HepG2 (cell line): Measurements from ENCODE around the gene CISD2. TPM values are rescaled to one million over a fixed set of nuclear protein-coding genes. Genes with fewer than 3 reads are reported as not detected.

Source experiments
- ATAC-seq: fragments of 200-7000 bp; cut with Tn5 transposase; 3 replicates; pipeline ENCODE4 v1.9.1; 2020; ENCODE audit warnings: mild to moderate bottlenecking, moderate library complexity
- BruUV-seq: library from RNA; stranded (reverse); fragments of 400-500 nt; replicated peaks from 2 replicates; lab custom pipeline; 2021; lab: Mats Ljungman, UMichigan
- CTCF ChIA-PET: fragments of 300-600 bp; formaldehyde crosslinking; extraction: SDS; loops from one replicate; lab custom pipeline; 2021; ENCODE audit warnings: low total read pairs, inconsistent platforms, low intra/inter-chr PET ratio; lab: Yijun Ruan, JAX
- POLR2A ChIA-PET: fragments of 350-600 bp; sonication (Branson Sonifier 250); formaldehyde crosslinking; loops from one replicate; lab custom pipeline; 2020; ENCODE audit warnings: antibody characterized with exemption, inconsistent platforms; lab: Yijun Ruan, JAX
- DNase-seq: peaks from one replicate; pipeline ENCODE4 v3.0.0-alpha.2; 2015; ENCODE audit warnings: low spot score
- FAIRE-seq: peaks from 3 replicates; lab custom pipeline; 2011; peaks lifted over from hg19 to GRCh38; lab: Jason Lieb, UNC
- H2AFZ ChIP-seq: one replicate; pipeline ENCODE4 v1.6.1; 2011; ENCODE audit warnings: low read length, inconsistent platforms
- H3K27ac ChIP-seq: fragments of 300-600 bp; 3 replicates; pipeline ENCODE4 v1.8.0; 2011; ENCODE audit warnings: mixed run types, mild to moderate bottlenecking, mixed read lengths, low read length, inconsistent platforms; ENCODE audit not compliant: insufficient read depth; ENCODE audit errors: extremely low read length
- H3K27me3 ChIP-seq, 2 experiments: fragments of 200-600 bp in 1 of 2; 2 replicates in 1 of 2; 3 replicates in 1 of 2; pipeline versions ENCODE4 v1.6.0 to v1.8.0; 2011; ENCODE audit warnings: low read length in 2 of 2, mild to moderate bottlenecking in 2 of 2, moderate library complexity in 2 of 2, inconsistent platforms in 1 of 2; ENCODE audit not compliant: insufficient read depth in 2 of 2, control insufficient read depth in 1 of 2
- H3K36me3 ChIP-seq, 2 experiments: fragments of 200-600 bp in 1 of 2; replicated peaks in 1 of 2; 2 replicates in 1 of 2; 3 replicates in 1 of 2; pipeline versions ENCODE4 v1.5.1 to v1.8.0; 2011; ENCODE audit warnings: low read length in 2 of 2, inconsistent platforms in 1 of 2; ENCODE audit not compliant: insufficient read depth in 2 of 2, control insufficient read depth in 1 of 2
- H3K4me1 ChIP-seq: 2 replicates; pipeline ENCODE4 v1.5.1; 2012; ENCODE audit warnings: low read length, inconsistent platforms; ENCODE audit not compliant: insufficient read depth
- H3K4me2 ChIP-seq: 2 replicates; pipeline ENCODE4 v1.6.0; 2011; ENCODE audit warnings: low read depth, low read length, inconsistent platforms
- H3K4me3 ChIP-seq, 3 experiments: fragments of 200-600 bp in 1 of 3; sonication (generic), shearing (Covaris generic) in 1 of 3; replicated peaks in 1 of 3; 2 replicates each; pipeline ENCODE4 v1.5.1; 2011 to 2016; ENCODE audit warnings: low read length in 3 of 3, inconsistent platforms in 2 of 3, low read depth in 2 of 3, mild to moderate bottlenecking in 2 of 3, control low read depth in 1 of 3, mixed read lengths in 1 of 3; ENCODE audit not compliant: insufficient read depth in 1 of 3
- H3K79me2 ChIP-seq: one replicate; pipeline ENCODE4 v1.6.1; 2011; ENCODE audit warnings: low read length, inconsistent platforms; ENCODE audit not compliant: insufficient read depth
- H3K9ac ChIP-seq: 2 replicates; pipeline ENCODE4 v1.6.0; 2011; ENCODE audit warnings: mild to moderate bottlenecking, low read depth, low read length, inconsistent platforms; ENCODE audit not compliant: insufficient read depth
- H3K9me3 ChIP-seq: 2 replicates; pipeline ENCODE4 v1.5.1; 2012; ENCODE audit warnings: mild to moderate bottlenecking, low read length
- H4K20me1 ChIP-seq: 2 replicates; pipeline ENCODE4 v1.6.0; 2011; ENCODE audit warnings: inconsistent platforms, mild to moderate bottlenecking, low read length, moderate library complexity; ENCODE audit not compliant: insufficient read depth
- AHR ChIP-seq: IDR thresholded peaks from 2 replicates; pipeline ENCODE4 v1.6.1; 2018; ENCODE audit warnings: missing genetic modification reagents, missing compliant biosample characterization
- DNMT3B ChIP-seq: conservative IDR thresholded peaks from 2 replicates; pipeline ENCODE4 v1.6.1; 2016; ENCODE audit warnings: missing biosample characterization, control low read depth
- HDAC1 ChIP-seq: sonication (generic); formaldehyde crosslinking; IDR thresholded peaks from 2 replicates; pipeline ENCODE4 v1.5.1; 2020; ENCODE audit warnings: mild to moderate bottlenecking, missing genetic modification reagents
- KDM6A ChIP-seq: IDR thresholded peaks from 2 replicates; pipeline ENCODE4 v1.6.1; 2016; ENCODE audit warnings: low read depth
- MIXL1 ChIP-seq: IDR thresholded peaks from 2 replicates; pipeline ENCODE4 v1.6.1; 2016
- NR2F1 ChIP-seq, 2 experiments: fragments of 450-650 bp in 1 of 2; formaldehyde crosslinking in 1 of 2; IDR thresholded peaks; 2 replicates each; pipeline versions ENCODE4 v1.5.0 to v1.6.1; 2016 to 2020; ENCODE audit warnings: mild to moderate bottlenecking in 1 of 2, missing compliant biosample characterization in 1 of 2, missing genetic modification reagents in 1 of 2, moderate library complexity in 1 of 2
- NR2F2 ChIP-seq: IDR thresholded peaks from 2 replicates; pipeline ENCODE4 v1.6.1; 2012; ENCODE audit warnings: low read depth, inconsistent platforms, borderline replicate concordance
- REXO4 ChIP-seq: sonication (generic); formaldehyde crosslinking; IDR thresholded peaks from 2 replicates; pipeline ENCODE4 v1.8.0; 2022; ENCODE audit warnings: missing genetic modification reagents, mild to moderate bottlenecking, borderline replicate concordance
- ZNF12 ChIP-seq: sonication (generic); formaldehyde crosslinking; IDR thresholded peaks from 2 replicates; pipeline ENCODE4 v1.5.0; 2020; ENCODE audit warnings: missing genetic modification reagents
- ZSCAN21 ChIP-seq: sonication (generic); formaldehyde crosslinking; IDR thresholded peaks from 2 replicates; pipeline ENCODE4 v1.8.0; 2022; ENCODE audit warnings: mild to moderate bottlenecking, missing genetic modification reagents, moderate library complexity, borderline replicate concordance
- WGBS: methylation state at CpG from one replicate; pipeline ENCODE4 v1.1.6; 2017; ENCODE audit warnings: low lambda C conversion rate; 5-methylcytosine and 5-hydroxymethylcytosine counted together
- in situ Hi-C: cut with HindIII; loops from 2 replicates; pipeline ENCODE4 v1.10.0; 2017; ENCODE audit warnings: low pct_unique_long_range_greater_than_20kb; ENCODE audit not compliant: extremely low pct_ligation_motif_present
- intact Hi-C: fragments of 100-400 bp; cut with micrococcal nuclease; formaldehyde crosslinking; loops from one replicate; pipeline ENCODE4 v1.10.0; 2022; ENCODE audit not compliant: unreplicated experiment
- polyA plus RNA-seq, 8 experiments: library from polyadenylated mRNA; depleted of rRNA in 3 of 8; stranded (reverse) in 7 of 8; unstranded in 1 of 8; fragments of >200 nt; fragmentation: Illumina TruSeq in 4 of 8; extraction: Trizol in 4 of 8; gene quantifications; 2 replicates each; pipeline versions ENCODE4 v1.2.1 to v1.2.3, GENCODE V29; 2011 to 2016; ENCODE audit warnings: low read depth in 4 of 8, missing spikeins in 1 of 8, mixed read lengths in 1 of 8; ENCODE audit not compliant: insufficient read depth in 1 of 8
- total RNA-seq, 5 experiments: library from RNA; depleted of rRNA; stranded (reverse); fragments of >200 nt; fragmentation: Illumina TruSeq; extraction: Trizol; gene quantifications; 2 replicates each; pipeline ENCODE4 v1.2.3, GENCODE V29; 2016; ENCODE audit warnings: low read depth in 1 of 5
- TF ChIP-seq, protein P1 (sequence below): IDR thresholded peaks from 2 replicates; pipeline ENCODE4 v1.6.1; 2016; ENCODE audit warnings: mild to moderate bottlenecking, missing biosample characterization, missing genetic modification reagents
- TF ChIP-seq, protein P2 (sequence below): sonication (generic); formaldehyde crosslinking; IDR thresholded peaks from 2 replicates; pipeline ENCODE4 v1.4.0; 2020; ENCODE audit warnings: mild to moderate bottlenecking, missing genetic modification reagents

The CISD2 gene
- total and polyA plus RNA-seq, 2 of the 13 experiments (the other 11 are each of a cell fraction or from before 2014, with no cell fraction given) = 24.5 to 37.7 TPM

DNA sequence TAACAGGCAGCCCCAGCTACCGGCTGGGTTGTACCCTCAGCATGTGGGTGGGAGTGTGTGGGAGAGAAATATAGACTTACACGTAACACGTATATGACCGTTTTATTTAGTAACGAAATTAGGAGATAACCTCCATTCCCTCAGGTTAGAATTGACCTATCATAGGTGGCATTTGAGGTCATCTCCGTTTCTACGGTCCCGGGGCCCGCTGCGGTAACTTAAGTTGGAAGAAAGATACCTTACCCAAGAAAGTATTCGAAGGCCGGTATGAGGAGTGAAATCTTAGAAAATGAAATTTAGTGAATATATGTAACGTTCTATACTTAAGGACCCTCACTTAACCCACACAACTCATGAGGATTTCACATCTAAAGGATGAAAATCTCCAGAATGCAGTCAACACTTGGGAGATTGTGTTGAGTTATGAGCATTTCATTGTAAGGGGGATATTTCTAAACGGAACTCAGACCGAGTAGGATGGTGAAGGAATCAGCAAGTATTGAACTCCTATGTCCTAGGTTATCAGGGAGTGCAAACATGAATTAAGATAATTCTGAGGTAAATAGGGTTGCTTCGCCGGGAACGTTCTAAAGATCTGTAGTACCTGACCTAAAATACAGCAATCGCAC is 891 bp downstream of the CISD2 start:
- CTCF ChIA-PET = no interaction called here
- no peak for ATAC-seq
- no peak for FAIRE-seq

More for the DNA sequence above, 891 bp downstream of the CISD2 start:
- in situ Hi-C loops = loop anchor here (5.0 kb wide), 1 partner anchor 42 kb away; the partner anchor contains the start of gene UBE2D3
- Histone ChIP-seq H3K36me3 (peaks cover 0 to 4% of the 10 kb centered on the region in 2 experiments; a peak in 1 of 5 replicates), H3K4me2 (peak overlapping the region; percentile 84), H3K79me2 (peaks cover 81% of the 10 kb centered on the region), H2AFZ (peak overlapping the region; percentile 62), H3K4me3 (peak overlapping the region; percentile 56 to 76 (median 67)), H4K20me1 (no peaks in the 10 kb centered on the region), H3K27ac (peak overlapping the region; percentile 98), H3K27me3 (no peaks in the 10 kb centered on the region), H3K4me1 (peaks cover 52% of the 10 kb centered on the region), H3K9ac (peak overlapping the region; percentile 83), H3K9me3 (no peaks in the 10 kb centered on the region)
- BruUV-seq = no TSS peak
- intact Hi-C loops = loop anchor here (1.0 kb wide), 1 partner anchor 41 kb away; no protein-coding TSS in a partner anchor
- POLR2A ChIA-PET = interaction anchor here (0.6 to 3.9 kb wide), 22 partner anchors 9 to 427 kb away, joined by 3 to 121 read pairs (median 4); partner anchors contain the start of genes BDH2, NFKB1, SLC9B2 and UBE2D3
- no peak for DNase-seq
- TF ChIP-seq DNMT3B (0 out of 2 replicates have a peak, but pooled peaks have one; percentile 1), AHR (no peak), ZSCAN21 (CRISPR knock-in tag) (no peak), HDAC1 (CRISPR knock-in tag) (peak; percentile 9; the same call in 1 of the 2 replicates), REXO4 (CRISPR knock-in tag) (0 out of 2 replicates have a peak, but pooled peaks have one; percentile 3), NR2F1 (CRISPR knock-in tag; IDR thresholded peaks at IDR 0.05) (0 out of 4 replicates have a peak, but pooled peaks of 1 of the 2 experiments have one; percentile 0), KDM6A (CRISPR knock-in tag) (no peak), NR2F2 (peak; percentile 10; the same call in 1 of the 2 replicates), MIXL1 (CRISPR knock-in tag) (no peak), ZNF12 (CRISPR knock-in tag) (no peak)
- TF ChIP-seq, protein P1, sequence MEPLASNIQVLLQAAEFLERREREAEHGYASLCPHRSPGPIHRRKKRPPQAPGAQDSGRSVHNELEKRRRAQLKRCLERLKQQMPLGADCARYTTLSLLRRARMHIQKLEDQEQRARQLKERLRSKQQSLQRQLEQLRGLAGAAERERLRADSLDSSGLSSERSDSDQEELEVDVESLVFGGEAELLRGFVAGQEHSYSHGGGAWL (CRISPR knock-in tag) = no peak
- TF ChIP-seq, protein P2, sequence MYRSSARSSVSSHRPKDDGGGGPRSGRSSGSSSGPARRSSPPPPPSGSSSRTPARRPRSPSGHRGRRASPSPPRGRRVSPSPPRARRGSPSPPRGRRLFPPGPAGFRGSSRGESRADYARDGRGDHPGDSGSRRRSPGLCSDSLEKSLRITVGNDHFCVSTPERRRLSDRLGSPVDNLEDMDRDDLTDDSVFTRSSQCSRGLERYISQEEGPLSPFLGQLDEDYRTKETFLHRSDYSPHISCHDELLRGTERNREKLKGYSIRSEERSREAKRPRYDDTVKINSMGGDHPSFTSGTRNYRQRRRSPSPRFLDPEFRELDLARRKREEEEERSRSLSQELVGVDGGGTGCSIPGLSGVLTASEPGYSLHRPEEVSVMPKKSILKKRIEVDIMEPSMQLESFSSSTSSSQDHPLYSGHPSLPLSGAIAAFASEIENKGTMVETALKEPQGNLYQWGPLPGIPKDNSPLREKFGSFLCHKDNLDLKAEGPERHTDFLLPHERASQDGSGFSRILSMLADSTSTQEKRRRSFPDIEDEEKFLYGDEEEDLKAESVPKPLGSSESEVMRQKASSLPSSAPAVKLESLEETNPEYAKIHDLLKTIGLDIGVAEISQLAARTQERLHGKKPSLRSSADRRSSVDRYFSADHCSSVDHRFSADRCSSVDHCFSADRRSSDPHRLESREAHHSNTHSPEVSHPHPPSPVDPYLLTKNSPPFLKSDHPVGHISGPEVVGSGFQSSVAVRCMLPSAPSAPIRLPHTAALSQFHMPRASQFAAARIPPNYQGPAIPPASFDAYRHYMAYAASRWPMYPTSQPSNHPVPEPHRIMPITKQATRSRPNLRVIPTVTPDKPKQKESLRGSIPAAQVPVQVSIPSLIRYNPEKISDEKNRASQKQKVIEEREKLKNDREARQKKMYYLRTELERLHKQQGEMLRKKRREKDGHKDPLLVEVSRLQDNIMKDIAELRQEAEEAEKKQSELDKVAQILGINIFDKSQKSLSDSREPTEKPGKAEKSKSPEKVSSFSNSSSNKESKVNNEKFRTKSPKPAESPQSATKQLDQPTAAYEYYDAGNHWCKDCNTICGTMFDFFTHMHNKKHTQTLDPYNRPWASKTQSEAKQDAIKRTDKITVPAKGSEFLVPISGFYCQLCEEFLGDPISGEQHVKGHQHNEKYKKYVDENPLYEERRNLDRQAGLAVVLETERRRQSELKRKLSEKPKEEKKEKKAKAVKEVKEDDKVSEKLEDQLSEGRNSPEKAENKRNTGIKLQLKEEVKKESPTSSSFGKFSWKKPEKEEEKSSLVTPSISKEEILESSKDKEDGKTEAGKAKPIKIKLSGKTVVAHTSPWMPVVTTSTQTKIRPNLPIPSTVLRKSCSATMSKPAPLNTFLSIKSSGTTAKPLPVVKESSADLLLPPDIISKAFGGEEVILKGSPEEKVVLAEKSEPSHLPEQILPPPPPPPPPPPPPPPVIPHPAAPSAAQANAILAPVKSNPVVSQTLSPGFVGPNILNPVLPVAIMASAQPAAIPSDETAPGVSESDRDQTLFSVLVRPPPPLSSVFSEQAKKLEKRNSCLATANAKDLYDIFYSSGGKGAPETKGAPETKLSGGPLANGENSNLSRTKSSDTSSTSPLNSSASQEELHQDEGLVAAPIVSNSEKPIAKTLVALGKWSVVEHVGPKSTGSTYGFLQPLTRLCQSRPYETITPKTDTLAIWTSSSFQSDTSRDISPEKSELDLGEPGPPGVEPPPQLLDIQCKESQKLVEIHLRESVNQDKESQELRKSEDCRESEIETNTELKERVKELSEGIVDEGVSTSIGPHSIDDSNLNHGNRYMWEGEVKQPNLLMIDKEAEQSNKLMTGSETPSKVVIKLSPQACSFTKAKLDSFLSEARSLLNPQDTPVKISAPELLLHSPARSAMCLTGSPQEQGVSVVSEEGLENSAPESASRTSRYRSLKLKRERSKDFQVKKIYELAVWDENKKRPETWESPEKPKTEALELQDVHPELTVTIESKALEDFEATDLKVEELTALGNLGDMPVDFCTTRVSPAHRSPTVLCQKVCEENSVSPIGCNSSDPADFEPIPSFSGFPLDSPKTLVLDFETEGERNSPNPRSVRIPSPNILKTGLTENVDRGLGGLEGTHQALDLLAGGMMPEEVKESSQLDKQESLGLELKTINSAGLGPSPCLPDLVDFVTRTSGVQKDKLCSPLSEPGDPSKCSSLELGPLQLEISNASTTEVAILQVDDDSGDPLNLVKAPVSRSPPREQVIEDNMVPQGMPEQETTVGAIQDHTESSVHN = no peak
- WGBS = under 1% methylated on average over 19 of the region's 19 CpGs
